ENCODE measurements around the gene DNAJC4. TPM values are rescaled to one million over a fixed set of nuclear protein-coding genes. Genes with fewer than 3 reads are reported as not detected.
A peak's percentile ranks its signal among the peaks of the same experiment; 100 is the strongest.

DNAJC4 gene
- total and polyA plus RNA-seq, 9 of the 15 experiments (the other 6 are each of a cell fraction or from before 2014, with no cell fraction given): 4.0 to 32.6 (median 19.9) TPM

DNA sequence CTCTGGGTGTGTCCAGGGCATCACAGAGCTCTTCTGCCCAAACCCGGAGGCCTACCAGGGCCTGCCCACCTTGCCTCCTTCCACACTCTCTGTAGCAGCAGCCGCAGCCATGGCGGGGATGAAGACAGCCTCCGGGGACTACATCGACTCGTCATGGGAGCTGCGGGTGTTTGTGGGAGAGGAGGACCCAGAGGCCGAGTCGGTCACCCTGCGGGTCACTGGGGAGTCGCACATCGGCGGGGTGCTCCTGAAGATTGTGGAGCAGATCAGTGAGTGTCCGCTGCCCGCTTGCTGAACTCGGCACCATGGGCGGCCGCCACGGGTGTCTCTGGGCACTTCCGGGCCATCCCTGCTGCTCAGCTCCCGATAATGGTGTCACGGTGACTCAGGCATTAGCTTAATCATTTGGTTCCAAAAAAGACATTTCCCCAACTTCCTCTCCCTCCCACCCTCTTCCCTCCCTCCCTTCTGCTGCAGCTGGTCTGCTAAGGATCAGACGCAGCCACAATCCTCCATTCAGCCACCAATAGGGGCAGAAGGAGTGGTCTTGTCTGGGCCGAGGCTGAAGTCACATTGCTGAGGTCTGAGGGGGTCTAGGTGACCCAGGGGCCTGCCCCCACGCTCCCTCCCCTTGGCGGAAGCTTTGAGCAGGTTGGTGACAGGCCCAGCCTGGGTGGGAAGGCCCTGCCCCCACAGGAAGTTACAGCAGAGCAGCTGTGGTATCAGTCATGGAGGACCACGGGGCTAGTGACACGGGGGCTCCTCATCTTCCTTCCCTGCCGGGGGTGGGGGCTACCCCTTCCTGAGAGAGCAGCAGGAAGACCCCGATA is 22.9 kb upstream of the DNAJC4 start (continued):
- TF ChIP-seq RREB1 (CRISPR knock-in tag; IDR thresholded peaks at IDR 0.05) (no peak), PHF21A (IDR thresholded peaks at IDR 0.05; ENCODE audit: borderline replicate concordance, low read depth) (no peak), ESRRB (CRISPR knock-in tag; IDR thresholded peaks at IDR 0.05; ENCODE audit: borderline replicate concordance) (no peak), HMGN3 (IDR thresholded peaks at IDR 0.05; ENCODE audit: borderline replicate concordance, extremely low read depth, insufficient read length, low read depth, low read length) (peak; percentile 45), RBM25 (IDR thresholded peaks at IDR 0.05; ENCODE audit: low read depth, low read length, severe bottlenecking) (no peak), MCM7 (IDR thresholded peaks at IDR 0.05) (no peak), HDAC6 (IDR thresholded peaks at IDR 0.05; ENCODE audit: low read depth, low read length) (no peak), SMAD1 (IDR thresholded peaks at IDR 0.05; ENCODE audit: low read depth, low read length, partially characterized antibody) (peak; percentile 65), RFX1 (IDR thresholded peaks at IDR 0.05) (no peak), MEF2D (tag; conservative IDR thresholded peaks at IDR 0.05; ENCODE audit: low read depth) (no peak), ZBED1 (IDR thresholded peaks at IDR 0.05) (no peak), BMI1 (IDR thresholded peaks at IDR 0.05; ENCODE audit: low read length) (no peak), RUNX1 (IDR thresholded peaks at IDR 0.05; ENCODE audit: low read depth) (no peak; the same call in 1 of the 2 replicates), CBFB (CRISPR knock-in tag; IDR thresholded peaks at IDR 0.05) (peak; percentile 30; the same call in 1 of the 2 replicates), FUS (optimal IDR thresholded peaks at IDR 0.05; ENCODE audit: low read depth, low read length) (no peak), ILF3 (IDR thresholded peaks at IDR 0.05; ENCODE audit: borderline replicate concordance) (no peak)
- TF ChIP-seq, protein P1, sequence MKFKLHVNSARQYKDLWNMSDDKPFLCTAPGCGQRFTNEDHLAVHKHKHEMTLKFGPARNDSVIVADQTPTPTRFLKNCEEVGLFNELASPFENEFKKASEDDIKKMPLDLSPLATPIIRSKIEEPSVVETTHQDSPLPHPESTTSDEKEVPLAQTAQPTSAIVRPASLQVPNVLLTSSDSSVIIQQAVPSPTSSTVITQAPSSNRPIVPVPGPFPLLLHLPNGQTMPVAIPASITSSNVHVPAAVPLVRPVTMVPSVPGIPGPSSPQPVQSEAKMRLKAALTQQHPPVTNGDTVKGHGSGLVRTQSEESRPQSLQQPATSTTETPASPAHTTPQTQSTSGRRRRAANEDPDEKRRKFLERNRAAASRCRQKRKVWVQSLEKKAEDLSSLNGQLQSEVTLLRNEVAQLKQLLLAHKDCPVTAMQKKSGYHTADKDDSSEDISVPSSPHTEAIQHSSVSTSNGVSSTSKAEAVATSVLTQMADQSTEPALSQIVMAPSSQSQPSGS (CRISPR knock-in tag; IDR thresholded peaks at IDR 0.05): no peak
- TF ChIP-seq, protein P2, sequence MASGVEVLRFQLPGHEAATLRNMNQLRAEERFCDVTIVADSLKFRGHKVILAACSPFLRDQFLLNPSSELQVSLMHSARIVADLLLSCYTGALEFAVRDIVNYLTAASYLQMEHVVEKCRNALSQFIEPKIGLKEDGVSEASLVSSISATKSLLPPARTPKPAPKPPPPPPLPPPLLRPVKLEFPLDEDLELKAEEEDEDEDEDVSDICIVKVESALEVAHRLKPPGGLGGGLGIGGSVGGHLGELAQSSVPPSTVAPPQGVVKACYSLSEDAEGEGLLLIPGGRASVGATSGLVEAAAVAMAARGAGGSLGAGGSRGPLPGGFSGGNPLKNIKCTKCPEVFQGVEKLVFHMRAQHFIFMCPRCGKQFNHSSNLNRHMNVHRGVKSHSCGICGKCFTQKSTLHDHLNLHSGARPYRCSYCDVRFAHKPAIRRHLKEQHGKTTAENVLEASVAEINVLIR (CRISPR knock-in tag; IDR thresholded peaks at IDR 0.05): no peak
- TF ChIP-seq, protein P3, sequence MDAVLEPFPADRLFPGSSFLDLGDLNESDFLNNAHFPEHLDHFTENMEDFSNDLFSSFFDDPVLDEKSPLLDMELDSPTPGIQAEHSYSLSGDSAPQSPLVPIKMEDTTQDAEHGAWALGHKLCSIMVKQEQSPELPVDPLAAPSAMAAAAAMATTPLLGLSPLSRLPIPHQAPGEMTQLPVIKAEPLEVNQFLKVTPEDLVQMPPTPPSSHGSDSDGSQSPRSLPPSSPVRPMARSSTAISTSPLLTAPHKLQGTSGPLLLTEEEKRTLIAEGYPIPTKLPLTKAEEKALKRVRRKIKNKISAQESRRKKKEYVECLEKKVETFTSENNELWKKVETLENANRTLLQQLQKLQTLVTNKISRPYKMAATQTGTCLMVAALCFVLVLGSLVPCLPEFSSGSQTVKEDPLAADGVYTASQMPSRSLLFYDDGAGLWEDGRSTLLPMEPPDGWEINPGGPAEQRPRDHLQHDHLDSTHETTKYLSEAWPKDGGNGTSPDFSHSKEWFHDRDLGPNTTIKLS (IDR thresholded peaks at IDR 0.05; ENCODE audit: borderline replicate concordance, low read depth): peak; percentile 42; the same call in 1 of the 2 replicates
